Measurements from ENCODE around the gene BSN. TPM values are rescaled to one million over a fixed set of nuclear protein-coding genes. Genes with fewer than 3 reads are reported as not detected.
A peak's percentile ranks its signal among the peaks of the same experiment; 100 is the strongest.

Gene BSN
- total RNA-seq, 6 experiments from 2014 or later, result 0.31 to 0.68 (median 0.50) TPM

DNA sequence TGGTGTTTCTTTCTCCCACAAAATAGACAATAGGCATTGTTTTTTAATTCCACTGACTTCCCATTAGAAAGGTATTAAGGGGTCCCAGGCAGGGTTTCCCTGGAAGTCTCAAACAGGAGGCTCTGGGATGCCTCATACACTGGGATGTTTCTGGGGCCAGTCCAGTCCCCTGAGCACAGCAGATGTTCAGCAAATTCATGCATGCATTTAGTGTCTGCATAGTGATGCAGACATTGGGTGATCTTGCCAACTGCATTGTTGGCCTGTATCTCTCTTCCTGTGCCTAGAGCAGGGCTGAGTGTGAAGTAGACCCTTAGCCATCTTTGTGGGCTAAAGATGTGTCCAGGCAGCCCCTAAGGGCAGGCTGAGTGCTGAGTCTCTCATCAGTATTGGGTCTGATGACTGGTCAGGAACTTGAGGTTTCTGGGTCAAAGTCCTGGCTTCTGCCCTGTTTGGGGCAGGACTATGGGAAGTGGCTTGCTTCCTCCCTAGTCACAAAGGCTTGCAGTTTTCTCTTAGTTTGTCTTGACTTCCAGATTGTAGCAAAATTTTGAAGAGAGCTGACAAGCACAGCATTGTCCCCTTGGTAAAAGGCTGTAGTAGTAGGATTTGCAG is 56.5 kb downstream of the BSN start:
- Histone ChIP-seq H3K36me3 (no peaks in the 10 kb centered on the region), H3K4me1 (no peaks in the 10 kb centered on the region), H3K9me3 (no peaks in the 10 kb centered on the region), H3K4me3 (no peak overlapping the region), H3K27ac (no peak overlapping the region), H3K27me3 (no peaks in the 10 kb centered on the region)
- no peak for DNase-seq
- intact Hi-C loops (cut with DNase I), result no loop called here
- peak; percentile 36 to 77 (median 62) for ATAC-seq
- no peak for TF ChIP-seq POLR2A (IDR thresholded peaks at IDR 0.05)
- TF ChIP-seq, protein P1, sequence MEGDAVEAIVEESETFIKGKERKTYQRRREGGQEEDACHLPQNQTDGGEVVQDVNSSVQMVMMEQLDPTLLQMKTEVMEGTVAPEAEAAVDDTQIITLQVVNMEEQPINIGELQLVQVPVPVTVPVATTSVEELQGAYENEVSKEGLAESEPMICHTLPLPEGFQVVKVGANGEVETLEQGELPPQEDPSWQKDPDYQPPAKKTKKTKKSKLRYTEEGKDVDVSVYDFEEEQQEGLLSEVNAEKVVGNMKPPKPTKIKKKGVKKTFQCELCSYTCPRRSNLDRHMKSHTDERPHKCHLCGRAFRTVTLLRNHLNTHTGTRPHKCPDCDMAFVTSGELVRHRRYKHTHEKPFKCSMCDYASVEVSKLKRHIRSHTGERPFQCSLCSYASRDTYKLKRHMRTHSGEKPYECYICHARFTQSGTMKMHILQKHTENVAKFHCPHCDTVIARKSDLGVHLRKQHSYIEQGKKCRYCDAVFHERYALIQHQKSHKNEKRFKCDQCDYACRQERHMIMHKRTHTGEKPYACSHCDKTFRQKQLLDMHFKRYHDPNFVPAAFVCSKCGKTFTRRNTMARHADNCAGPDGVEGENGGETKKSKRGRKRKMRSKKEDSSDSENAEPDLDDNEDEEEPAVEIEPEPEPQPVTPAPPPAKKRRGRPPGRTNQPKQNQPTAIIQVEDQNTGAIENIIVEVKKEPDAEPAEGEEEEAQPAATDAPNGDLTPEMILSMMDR (IDR thresholded peaks at IDR 0.05), result no peak

DNA sequence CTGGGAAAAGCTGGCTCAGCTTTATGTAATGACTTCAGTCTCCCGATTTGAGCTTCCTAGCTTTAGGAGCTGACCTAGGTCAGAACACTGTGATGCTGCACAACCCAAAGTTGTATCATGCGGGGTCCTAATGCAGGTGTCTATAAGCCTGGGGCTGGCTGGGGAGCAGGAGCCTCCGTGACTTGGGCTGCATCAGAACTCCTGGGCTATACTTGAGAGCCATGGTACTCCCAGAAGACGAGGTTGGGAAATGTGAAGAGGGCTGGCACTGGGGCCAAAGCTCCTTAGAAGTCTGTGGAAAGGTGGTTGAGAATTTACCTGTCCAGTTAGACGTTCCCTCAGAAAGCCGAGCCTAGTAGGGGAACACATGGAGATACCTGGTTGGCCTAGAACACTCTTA is 57.0 kb downstream of the BSN start:
- no peak for TF ChIP-seq POLR2A (IDR thresholded peaks at IDR 0.05)
- TF ChIP-seq, protein P1 (IDR thresholded peaks at IDR 0.05), result no peak

DNA sequence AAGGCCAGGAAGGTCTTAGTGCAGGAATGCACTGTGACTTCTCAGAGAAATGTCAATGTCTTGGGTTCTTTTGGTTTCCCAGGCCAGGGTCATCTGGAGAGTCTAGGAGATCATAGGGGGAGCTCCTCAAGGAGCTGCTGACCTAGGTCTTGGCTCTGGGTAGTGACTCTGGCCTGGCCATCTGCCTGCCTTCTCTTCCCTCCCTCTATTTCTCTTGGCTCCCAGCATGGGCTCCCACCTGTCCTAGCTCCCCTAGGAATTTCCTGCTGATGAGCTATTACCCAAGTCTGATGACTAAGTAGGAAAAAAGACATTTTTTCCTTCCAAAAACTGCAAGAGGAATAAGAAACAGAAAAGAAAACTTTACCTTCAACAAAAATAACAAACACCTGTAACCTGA is 57.4 kb downstream of the BSN start:
- intact Hi-C loops (cut with DNase I), result no loop called here
- DNase-seq (no peak), ATAC-seq (no peak)
- no peak for TF ChIP-seq POLR2A (IDR thresholded peaks at IDR 0.05)
- TF ChIP-seq, protein P1 (IDR thresholded peaks at IDR 0.05), result no peak
- H3K27me3 ChIP-seq, result no peaks in the 10 kb centered on the region
- H3K27ac ChIP-seq, result no peak overlapping the region
- H3K4me3 ChIP-seq, result no peak overlapping the region
- no peaks in the 10 kb centered on the region for H3K4me1 ChIP-seq
- H3K9me3 ChIP-seq, result no peaks in the 10 kb centered on the region
- H3K36me3 ChIP-seq, result no peaks in the 10 kb centered on the region

More for the DNA sequence above, 57.0 kb downstream of the BSN start:
- no peaks in the 10 kb centered on the region for H3K4me1 ChIP-seq
- intact Hi-C loops (cut with DNase I), result no loop called here
- ATAC-seq (no peak), DNase-seq (no peak)
- H3K36me3 ChIP-seq, result no peaks in the 10 kb centered on the region
- 68% methylated on average over 5 of the region's 6 CpGs for WGBS (ENCODE audit: insufficient coverage, low coverage, low lambda C conversion rate, missing lambda C conversion rate)
- H3K9me3 ChIP-seq, result no peaks in the 10 kb centered on the region
- H3K27me3 ChIP-seq, result no peaks in the 10 kb centered on the region
- no peak overlapping the region for H3K4me3 ChIP-seq
- no peak overlapping the region for H3K27ac ChIP-seq

DNA sequence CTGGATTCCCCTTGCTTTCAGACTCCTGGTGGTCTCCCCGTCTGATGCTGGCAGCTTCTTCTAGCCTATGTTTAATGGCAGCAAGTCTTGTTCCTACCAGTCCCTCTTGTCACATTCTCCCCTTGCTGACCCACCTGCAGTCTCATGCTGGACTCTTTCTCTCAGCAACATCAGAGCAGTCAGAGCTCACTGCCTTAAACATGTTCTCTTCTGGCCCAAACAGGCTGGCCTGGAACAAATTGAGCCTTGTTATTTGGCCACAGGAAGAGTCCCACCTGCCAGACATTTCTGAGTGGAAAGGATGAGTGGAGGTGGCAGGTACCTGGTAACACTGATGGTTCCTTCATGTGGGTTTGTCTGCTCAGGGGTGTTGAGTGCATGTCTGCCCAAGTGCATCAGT is 60.7 kb downstream of the BSN start:
- WGBS (ENCODE audit: insufficient coverage, low coverage, low lambda C conversion rate, missing lambda C conversion rate), result 50% methylated on average over 1 of the region's 1 CpG
- Histone ChIP-seq H3K4me3 (no peak overlapping the region), H3K27me3 (no peaks in the 10 kb centered on the region), H3K9me3 (no peaks in the 10 kb centered on the region), H3K36me3 (no peaks in the 10 kb centered on the region), H3K4me1 (no peaks in the 10 kb centered on the region), H3K27ac (no peak overlapping the region)
- TF ChIP-seq, protein P1 (IDR thresholded peaks at IDR 0.05), result no peak
- no peak for TF ChIP-seq POLR2A (IDR thresholded peaks at IDR 0.05)
- intact Hi-C loops (cut with DNase I), result no loop called here
- DNase-seq (no peak), ATAC-seq (no peak)

DNA sequence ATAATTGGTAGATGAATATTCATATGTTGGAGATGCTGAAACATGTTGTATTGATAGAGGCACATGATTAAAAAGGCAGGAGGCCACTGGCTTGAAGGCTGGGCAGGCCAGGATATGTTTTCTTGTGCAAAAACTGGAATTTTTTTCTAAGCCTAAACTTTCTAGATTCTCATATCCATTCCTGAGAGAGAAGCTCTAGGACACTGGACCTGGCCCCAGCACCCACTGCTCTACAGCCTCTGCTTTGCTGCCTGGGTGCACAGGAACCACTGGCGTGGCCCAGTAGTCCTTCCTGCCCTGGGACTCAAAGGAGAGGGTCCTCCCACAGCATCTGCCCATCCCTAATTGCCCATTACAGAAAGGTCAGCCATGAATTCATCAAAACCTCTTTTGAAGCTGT is 61.8 kb downstream of the BSN start:
- no peaks in the 10 kb centered on the region for H3K4me1 ChIP-seq
- H3K4me3 ChIP-seq, result no peak overlapping the region
- no peak overlapping the region for H3K27ac ChIP-seq
- H3K36me3 ChIP-seq, result no peaks in the 10 kb centered on the region
- H3K27me3 ChIP-seq, result no peaks in the 10 kb centered on the region
- TF ChIP-seq POLR2A (IDR thresholded peaks at IDR 0.05), result no peak
- TF ChIP-seq, protein P1 (IDR thresholded peaks at IDR 0.05), result no peak
- WGBS (ENCODE audit: insufficient coverage, low coverage, low lambda C conversion rate, missing lambda C conversion rate), result no CpG with 5 or more reads among the region's 1 CpG
- DNase-seq (no peak), ATAC-seq (no peak)
- no peaks in the 10 kb centered on the region for H3K9me3 ChIP-seq
- intact Hi-C loops (cut with DNase I), result no loop called here

Data from right lobe of liver (tissue), 6 donors.